OCI-LY1 (cell line): Measurements from ENCODE around the gene PTPN12.
"Not testable (repeated sequence)": the region's sequence is repeated elsewhere in the genome, so short reads cannot be mapped to it uniquely, and the experiment has no call there.

Experiments used
- CTCF ChIP-seq: fragments of 200-600 bp; sonication (generic), shearing (Covaris generic); IDR thresholded peaks from 2 replicates; pipeline ENCODE4 v1.5.1; 2017; ENCODE audit warnings: mild to moderate bottlenecking, antibody characterized with exemption, low read length, moderate library complexity, mixed read lengths
- EZH2 ChIP-seq: fragments of 200-600 bp; sonication (generic), shearing (Covaris generic); IDR thresholded peaks from 2 replicates; pipeline ENCODE4 v1.8.0; 2017; ENCODE audit warnings: borderline replicate concordance, mixed run types, mild to moderate bottlenecking, antibody characterized with exemption, low read length, moderate library complexity, mixed read lengths

GRCh38 chr7:77513002-77513670 lies 24.0 kb upstream of the PTPN12 start:
- not testable (repeated sequence) for TF ChIP-seq CTCF, EZH2
